HG02938 (cell line): ENCODE data around the gene FNBP1.
"Not testable (repeated sequence)": the region's sequence is repeated elsewhere in the genome, so short reads cannot be mapped to it uniquely, and the experiment has no call there.

Experiments
- ATAC-seq: cut with Tn5 transposase; IDR thresholded peaks from one replicate; pipeline ENCODE4 v1.9.1; 2021; ENCODE audit warnings: mild to moderate bottlenecking, moderate library complexity; ENCODE audit not compliant: unreplicated experiment

The FNBP1 gene

DNA sequence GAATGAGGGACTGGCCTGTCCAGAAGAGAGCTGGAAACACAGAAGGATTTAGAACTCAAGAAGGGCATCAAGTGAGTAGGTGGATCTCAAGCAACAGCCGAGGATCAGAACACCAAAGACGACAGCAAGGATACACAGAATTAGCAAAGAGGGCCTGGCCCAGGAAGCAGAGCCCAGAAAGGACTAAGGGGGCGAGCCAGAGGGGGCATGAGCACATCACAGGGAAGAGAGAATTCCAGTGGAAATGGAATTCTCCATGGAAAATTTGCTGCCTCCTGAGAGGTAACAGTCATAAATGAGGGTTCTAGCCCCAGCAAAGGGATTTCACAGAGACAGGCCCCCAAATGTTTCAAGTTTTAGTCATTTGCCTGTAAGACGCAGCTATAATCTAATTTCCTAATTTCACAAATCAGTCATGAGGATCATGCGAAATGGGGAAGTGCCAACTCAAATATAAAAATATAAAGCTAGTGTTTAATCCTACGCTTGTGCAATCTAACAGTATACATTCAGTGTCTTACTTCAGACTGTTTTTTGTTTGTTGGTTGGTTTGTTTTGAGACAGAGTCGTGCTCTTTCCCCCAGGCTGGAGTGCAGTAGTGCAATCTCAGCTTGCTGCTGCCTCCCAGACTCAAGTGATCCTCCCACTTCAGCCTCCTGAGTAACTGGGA, 46.7 kb downstream of the FNBP1 start:
- ATAC-seq, result no peak

DNA sequence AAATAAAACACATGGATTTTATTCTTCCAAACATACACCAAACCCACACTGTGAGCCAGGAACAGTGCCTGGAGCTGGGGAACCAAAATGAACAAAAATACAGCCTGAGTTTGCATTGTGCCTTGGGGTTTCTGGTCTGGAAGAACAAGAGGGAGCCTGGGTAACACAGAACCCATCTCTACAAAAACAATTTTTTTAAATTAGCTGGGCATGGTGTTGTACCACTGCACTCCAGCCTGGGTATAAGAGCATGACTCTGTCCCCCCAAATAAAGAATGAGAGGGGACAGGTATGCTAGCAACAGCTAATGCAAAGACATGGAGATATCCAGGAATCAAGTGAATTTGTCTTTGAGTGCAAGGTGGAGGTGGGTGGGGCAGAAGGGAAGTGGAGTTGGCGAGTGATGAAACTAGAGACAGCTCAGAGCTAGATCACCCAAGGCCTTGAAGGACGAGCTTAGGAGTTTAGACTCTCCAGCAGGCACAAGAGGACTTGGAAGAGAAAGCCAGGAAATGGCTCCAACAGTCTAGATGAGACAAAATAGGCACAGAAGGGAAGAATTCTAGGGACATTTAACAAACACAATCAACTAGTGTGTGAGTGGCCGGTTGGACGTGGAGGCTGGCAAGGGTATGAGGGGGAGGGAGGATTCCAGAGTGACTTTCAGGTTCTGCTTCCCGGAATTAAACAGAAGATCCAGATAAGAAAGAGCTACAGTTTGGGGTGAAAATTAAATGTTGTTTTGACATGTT, 47.4 kb downstream of the FNBP1 start:
- no peak for ATAC-seq

DNA sequence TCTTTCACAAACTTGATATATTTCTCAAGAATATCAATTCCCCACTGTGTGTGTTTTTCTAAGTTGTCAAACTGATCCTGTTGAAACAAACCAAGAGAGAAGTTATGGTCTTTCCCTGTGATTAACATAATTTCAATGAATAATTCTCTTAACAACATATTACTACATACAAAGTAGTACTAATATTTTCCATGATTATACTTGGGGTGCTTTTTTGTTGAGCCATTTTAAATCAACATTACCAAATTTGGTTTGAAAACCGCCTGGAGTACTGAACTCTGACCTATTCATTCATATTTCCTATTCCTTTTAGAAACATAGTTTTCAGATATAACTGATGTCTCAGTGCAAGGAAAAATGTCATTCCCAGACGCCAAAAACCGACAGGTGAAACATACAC, 48.1 kb downstream of the FNBP1 start:
- no peak for ATAC-seq

DNA sequence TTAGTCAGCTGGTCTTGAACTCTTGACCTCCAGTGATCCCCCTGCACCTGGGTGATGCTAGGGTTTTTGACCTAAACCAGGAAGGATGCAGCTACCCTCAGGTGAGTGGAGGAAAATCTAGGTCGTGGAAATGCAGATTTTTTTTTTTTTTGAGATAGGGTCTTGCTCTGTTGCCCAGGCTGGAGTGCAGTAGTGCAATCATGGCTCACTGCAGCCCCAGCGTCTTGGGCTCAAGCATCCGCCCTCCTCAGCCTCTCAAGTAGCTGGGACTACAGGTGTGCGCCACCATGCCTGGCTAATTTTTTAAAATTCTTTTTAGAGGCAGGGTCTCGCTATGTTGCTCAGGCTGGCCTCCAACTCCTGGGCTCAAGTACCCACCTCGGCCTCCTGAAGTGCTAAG, 51.9 kb downstream of the FNBP1 start:
- not testable (repeated sequence) for ATAC-seq

DNA sequence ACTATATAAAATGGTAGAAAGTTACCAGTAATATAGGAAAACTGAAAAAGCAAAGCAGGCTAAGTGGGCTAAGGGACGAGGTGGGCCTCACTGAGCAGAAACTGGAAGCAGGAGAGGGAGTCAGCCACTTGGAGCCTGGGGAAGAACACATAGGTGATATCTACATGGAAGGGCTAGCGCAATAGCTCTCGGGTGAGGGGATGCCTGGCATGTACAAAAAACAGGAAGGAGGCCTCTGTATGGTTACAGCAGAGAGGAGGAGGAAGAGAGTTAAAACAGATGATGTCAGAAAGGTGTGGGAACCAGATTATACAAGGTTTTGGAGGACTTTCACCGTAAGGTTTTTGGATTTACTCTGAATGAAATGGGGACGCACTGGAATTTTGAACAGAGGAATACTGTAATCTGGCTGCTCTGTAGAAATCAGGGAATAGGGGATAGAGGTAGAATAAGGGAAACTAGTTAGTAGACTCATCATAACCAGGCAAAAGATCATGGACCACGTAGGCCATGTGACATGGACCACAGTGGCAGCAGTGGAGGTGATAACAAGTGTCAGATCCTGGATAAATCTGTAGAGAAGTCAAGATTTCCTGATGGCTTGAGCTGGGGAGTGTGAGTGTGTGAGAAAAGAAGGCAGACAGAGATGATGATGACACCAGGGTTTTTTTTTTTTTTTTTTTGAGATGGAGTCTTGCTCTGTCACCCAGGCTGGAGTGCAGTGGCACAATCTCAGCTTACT, 52.5 kb downstream of the FNBP1 start:
- no peak for ATAC-seq

DNA sequence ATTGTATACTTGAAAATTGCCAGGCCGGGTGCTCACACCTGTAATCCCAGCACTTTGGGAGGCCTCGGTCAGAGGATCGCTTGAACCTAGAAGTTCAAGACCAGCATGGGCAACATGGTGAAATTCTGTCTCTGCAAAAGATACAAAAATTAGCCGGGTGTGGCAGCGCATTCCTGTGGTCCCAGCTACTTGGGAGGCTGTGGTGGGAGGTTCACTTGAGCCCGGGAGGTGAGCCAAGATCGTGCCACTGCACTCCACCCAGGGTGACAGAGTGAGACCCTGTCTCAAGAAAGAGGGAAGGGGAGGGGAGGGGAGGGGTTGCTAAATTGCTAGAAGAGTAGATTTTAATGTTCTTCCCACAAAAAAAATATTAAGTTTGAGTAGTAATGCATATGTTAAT, 53.2 kb downstream of the FNBP1 start:
- no peak for ATAC-seq

DNA sequence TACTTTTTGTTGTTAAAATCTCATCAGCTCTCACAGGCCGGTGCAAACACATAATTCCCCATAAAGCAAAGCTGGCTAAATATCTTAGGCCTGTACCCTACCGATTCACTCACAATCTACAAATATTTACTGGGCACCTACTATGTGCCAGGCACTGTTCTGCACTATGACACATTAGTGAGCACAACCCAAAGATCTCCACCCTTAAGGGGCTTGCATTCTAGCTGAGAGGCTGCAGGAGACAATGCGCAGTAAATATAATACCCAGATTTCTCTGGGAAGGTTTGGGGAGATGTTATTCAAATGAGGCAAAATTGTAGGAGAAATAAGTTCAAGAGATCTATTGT, 53.7 kb downstream of the FNBP1 start:
- no peak for ATAC-seq

DNA sequence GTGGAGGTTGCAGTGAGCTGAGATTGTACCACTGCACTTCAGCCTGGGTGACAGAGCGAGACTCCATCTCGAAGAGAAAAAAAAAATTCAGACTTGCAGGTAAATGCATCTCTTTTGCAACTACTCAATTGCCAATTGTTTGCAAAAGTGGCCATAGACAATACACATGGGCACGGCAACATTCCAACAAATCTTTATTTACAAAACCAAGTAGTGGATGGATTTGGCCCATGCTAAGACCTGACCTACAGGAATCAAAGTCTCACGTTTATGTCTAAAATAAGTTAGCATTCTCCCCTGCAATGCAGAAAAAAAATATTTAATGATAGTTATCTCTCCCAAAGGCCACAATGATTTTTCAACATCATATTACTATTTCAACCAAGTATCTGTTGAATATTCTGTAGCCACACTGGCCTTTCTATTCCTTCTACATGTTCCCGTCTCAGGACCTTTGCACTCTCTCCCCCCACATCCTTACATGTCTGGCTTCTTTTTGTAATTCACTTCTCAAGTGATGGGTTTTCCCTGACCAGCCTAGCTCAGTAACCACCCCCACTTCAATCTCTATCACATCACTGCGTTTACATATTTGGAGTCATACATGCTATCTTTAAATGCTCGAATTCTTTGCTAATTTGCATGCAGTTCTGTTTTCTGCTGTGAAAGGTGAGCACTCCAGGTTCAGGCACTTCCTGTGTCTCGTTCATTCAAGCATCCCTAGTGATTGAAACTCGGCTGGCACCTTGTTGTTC, 54.2 kb downstream of the FNBP1 start:
- ATAC-seq, result peak; percentile 46

DNA sequence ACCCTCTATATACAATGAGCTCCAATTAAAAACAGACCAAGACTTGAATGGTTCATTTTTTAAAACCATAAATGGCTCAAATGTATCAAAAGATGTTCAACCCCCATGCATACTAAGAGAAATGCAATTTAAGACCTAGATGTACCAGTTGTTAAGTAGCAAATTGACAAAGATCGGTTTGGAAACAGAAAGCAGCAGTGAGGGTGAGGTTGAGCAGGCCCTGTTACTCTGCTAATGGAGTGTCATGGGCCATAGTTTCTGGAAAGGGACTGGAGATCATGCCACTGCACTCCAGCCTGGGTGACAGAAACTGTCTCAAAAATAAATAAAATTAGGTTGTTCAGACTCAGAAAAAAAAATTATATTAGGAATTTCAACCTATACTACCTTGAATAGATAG, 55.0 kb downstream of the FNBP1 start:
- no peak for ATAC-seq

DNA sequence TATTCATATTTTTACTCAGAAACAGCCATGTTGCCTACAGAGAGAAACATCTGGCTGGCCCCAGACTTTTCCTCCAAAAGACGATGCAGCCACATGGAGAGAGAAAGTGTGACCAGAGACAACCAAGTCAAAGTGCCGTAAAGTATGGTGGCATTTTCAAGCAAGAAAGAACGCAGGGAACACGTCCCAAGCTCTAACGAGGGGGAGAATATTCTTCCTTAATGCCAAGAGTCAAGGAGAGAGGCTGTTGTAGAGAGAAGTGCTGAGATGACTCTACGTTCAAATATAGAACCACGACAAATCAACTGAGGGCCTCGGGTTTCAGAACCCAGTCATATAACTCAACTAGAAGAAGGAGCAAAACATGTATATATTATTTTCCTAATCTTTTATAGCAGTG, 55.9 kb downstream of the FNBP1 start:
- no peak for ATAC-seq

DNA sequence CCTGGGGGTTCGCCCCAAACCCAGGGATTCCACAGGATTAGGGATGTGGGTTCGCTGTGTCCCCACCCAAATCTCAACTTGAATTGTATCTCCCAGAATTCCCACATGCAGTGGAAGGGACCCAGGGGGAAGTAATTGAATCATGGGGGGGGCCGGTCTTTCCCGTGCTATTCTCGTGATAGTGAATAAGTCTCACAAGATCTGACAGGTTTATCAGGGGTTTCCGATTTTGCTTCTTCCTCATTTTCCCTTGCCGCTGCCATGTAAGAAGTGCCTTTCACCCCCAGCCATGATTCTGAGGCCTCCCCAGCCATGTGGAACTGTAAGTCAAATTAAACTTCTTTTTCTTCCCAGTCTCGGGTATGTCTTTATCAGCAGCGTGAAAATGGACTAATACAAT, 58.4 kb downstream of the FNBP1 start:
- ATAC-seq, result not testable (repeated sequence)

DNA sequence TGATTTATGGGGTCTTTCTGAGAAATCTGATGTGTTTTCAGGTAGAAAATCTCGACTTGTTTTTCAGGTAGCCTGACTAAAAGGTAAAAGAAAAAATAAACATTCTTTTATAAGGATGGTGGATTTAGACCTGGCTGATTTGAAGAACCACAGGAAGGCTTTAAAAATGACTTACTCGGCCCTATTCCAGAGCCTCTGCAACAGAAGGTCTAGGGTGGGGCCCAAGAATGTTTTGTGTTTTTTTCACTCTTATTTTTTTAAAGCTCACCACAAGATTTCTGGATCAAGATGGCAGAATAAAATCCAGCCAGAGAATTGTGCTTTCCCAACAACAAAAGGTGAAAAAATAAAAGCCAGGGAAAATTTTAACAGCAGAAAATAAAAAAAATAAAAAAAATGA, 59.1 kb downstream of the FNBP1 start:
- ATAC-seq, result no peak

DNA sequence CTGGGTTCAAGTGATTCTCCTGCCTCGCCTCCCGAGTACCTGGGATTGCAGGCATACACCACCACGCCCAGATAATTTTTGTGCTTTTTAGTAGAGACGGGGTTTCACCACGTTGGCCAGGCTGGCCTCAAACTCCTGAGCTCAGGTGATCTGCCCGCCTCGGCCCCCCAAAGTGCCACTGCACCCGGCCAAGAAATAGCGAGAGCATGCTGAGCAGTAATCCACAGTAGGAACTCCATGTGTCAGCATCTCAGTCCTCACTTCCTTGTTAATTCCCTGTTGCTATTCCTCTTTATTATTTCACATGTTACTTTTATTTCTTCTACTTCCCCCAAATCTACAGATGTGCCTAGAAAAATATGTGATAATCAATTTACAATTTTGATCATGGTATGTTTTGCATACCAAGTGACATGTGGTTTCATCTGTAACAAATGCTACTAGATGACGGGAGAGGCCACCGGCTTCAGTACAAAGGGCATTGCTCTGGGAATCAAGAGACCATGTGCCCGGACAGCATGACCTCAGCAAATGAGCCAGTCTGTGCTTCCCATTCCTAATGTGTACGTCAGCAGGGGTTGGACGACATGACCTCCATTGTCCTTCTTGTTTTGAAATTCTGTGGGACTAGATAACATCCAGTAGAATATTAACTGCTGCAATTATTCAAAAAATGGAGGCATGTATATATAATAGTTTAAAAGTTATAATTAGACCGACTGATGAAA, 61.6 kb downstream of the FNBP1 start:
- no peak for ATAC-seq

DNA sequence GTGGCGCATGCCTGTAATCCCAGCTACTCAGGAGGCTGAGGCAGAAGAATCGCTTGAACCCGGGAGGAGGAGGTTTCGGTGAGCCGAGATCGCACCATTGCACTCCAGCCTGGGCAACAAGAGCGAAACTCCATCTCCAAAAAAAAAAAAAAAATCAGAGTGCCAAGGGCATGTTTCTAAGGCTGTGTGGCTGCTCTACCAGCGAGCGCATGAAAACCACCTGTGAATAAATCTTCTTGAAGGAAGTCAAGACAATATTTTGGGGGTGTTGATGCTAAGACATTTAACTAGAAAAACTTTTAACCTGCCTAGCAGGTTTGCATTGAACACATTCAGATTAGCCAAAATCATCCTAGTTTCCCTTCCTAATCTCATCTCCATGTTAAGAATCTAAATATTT, 62.8 kb downstream of the FNBP1 start:
- ATAC-seq, result not testable (repeated sequence)

DNA sequence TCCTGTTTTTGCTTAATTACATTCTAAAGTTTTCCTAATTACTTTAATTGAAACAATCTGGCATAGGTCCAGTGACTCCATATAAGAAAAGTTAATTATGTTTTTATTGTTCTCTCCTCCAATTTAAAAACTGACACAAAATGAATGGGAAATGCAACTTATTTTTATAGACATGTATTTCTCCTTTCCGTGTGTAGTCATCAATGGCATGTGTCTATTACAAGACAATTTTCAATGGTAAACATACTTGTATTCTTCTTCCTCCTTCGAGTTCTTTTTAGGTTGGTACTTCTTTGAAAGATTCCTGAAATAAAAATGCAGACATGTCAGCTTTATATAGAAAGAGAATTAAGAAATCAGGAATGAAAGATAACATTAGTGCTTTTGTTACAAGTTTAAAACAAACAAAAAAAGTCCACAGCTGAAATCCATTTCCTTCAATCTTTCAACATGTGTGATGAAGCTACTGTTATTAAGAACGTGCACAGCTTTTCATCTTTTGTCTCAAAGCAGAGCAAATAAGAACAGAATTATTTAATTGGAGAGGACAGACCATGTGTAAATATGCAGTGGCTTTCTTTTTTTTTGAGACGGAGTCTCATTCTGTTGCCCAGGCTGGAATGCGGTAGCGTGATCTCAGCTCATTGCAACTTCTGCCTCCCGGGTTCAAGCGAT, 63.8 kb downstream of the FNBP1 start:
- ATAC-seq, result no peak

DNA sequence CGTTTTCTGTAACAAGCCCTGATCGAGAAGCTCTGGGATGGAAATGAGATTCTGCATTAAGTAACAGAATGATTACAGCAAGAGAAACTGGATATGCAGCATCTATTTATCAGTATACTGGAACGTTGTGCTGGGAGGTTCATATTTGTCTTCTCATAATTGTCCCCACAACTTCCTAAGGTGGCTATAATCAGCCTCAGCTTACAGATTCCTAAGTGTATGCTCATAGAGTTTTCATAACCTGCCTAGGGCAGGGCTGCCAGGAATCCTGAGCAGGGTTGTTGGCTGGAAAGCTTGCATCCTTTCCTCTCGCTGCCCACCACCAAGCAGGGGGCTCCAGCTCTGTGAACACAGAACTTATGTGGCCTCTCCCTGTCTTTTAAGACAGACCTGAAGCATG, 70.2 kb downstream of the FNBP1 start:
- no peak for ATAC-seq

DNA sequence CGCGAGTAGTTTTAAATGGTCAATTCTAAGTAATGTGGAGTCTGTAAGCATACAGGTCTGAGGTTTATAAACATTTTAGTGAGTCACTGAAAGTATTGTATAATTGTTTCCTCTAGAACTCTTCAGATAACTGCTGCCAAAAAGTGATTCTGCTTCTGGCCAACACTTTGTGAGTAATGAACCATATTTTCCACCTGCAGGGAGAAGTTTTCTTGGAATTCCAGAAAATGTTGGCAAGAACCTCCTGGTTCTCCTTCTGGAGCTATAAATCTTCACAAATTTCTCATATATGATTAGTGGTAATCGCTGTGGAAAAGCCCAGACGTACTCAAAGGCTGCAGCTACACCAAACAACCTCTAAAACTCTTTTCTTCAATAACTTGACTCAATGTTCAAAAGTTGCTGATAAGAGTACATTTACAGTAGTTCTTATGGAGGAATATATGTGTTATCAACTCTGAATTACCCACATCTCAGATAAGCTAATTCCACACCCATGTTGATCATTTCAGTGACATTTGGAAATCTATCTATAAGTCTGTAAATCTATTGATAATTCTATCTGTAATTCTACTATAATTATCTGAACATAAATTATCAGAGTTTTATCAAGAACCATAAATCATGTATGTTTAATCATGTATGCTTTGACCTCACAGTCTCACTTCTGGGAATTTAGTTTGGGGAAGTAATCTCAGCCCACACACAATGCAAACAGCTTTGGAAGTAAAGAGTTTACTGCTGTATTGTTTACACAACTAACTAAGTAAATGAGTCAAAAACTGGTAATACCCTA, 74.1 kb downstream of the FNBP1 start:
- no peak for ATAC-seq

DNA sequence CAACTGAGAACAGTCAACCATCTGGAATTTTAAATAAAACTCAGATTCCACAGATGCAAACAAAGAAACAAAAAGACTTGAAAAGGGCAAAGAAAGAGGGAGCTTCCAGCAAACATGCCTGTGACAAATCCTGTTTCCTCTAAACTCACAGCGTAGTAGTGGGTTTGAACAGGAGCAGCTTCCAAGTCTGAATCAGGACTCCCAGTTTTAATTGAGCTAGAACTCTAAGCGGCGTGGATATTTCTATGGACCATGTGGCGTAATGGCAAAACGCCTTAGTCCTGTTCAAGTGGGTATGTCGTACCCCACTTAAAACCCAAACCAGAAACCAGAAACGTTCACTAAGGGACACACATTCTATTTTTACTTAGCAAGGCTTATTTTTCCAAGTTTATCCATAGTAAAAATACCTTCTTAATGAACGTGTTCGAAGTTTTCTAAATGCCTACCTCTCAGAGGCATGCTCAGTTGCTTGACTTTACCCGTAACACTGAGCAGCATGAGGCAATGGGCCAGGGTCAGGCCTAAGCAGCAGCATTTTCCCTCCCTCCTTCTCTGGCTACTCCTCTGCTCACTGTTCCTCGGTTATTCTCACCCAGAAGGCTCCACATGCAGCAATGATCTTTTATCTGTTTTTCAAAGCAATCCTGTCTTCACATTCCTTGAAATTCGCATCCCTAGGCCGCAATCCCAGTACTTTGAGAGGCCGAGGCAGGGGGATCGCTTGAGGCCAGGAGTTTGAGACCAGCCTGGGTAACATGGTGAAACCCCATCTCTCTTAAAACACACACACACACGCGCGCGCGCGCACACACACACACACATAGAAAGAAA, 77.9 kb downstream of the FNBP1 start:
- no peak for ATAC-seq
